ENCODE data around the gene SHISA6.

The SHISA6 gene

GRCh38 chr17:11545696-11546095 lies 304.7 kb downstream of the SHISA6 start:
- Histone ChIP-seq H3K9ac (ENCODE audit: low read length) (no peak overlapping the region), H3K4me1 (ENCODE audit: insufficient read depth, low read length, severe bottlenecking) (no peaks in the 10 kb centered on the region), H3K4me3 (ENCODE audit: low read depth, low read length, poor library complexity, severe bottlenecking) (no peak overlapping the region), H3K4me2 (ENCODE audit: low read length) (no peak overlapping the region), H2AFZ (ENCODE audit: low read length) (no peak overlapping the region), H3K9me2 (ENCODE audit: low read depth, low read length) (no peaks in the 10 kb centered on the region), H3K79me2 (ENCODE audit: insufficient read depth, low read length) (no peaks in the 10 kb centered on the region), H3K27ac (ENCODE audit: low read depth, low read length, poor library complexity, severe bottlenecking) (no peak overlapping the region), H3K36me3 (ENCODE audit: insufficient read depth, low read length) (no peaks in the 10 kb centered on the region), H4K20me1 (ENCODE audit: insufficient read depth, low read length) (no peaks in the 10 kb centered on the region), H3K27me3 (ENCODE audit: insufficient read depth, low read length) (no peaks in the 10 kb centered on the region), H3F3A (ENCODE audit: insufficient read depth, low read length) (no peaks in the 10 kb centered on the region), H3K9me3 (ENCODE audit: low read length) (no peaks in the 10 kb centered on the region)
- TF ChIP-seq EZH2 (IDR thresholded peaks at IDR 0.05; ENCODE audit: borderline replicate concordance, low read length) (no peak), CTCF (IDR thresholded peaks at IDR 0.05; ENCODE audit: low read length) (no peak)

DNA sequence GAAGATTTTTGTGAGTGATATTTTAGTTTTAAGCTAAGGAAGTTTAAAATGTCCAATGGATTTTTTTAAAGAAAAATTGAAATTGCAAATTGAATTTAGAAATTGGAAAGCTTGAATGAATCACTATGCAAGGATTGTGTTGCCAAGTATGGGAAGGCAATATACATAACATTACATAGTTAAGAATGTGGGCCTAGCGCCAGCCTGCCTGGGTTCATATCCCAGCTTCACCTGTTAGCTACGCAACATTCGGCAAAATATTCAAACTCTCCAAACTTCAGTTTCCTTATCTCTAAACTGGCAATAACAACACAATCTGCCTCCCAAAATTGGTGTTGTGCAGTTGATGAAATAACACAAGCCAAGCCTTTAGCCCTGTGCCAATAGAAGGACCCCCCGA lies 306.8 kb downstream of the SHISA6 start:
- no peaks in the 10 kb centered on the region for H3K4me1 ChIP-seq (ENCODE audit: insufficient read depth, low read length, severe bottlenecking)
- no peak overlapping the region for H3K4me3 ChIP-seq (ENCODE audit: low read depth, low read length, poor library complexity, severe bottlenecking)
- H3K27ac ChIP-seq (ENCODE audit: low read depth, low read length, poor library complexity, severe bottlenecking), result no peak overlapping the region
- H3F3A ChIP-seq (ENCODE audit: insufficient read depth, low read length), result no peaks in the 10 kb centered on the region
- no peaks in the 10 kb centered on the region for H3K79me2 ChIP-seq (ENCODE audit: insufficient read depth, low read length)
- no peaks in the 10 kb centered on the region for H3K36me3 ChIP-seq (ENCODE audit: insufficient read depth, low read length)
- no peak overlapping the region for H3K4me2 ChIP-seq (ENCODE audit: low read length)
- H3K27me3 ChIP-seq (ENCODE audit: insufficient read depth, low read length), result no peaks in the 10 kb centered on the region
- TF ChIP-seq EZH2 (IDR thresholded peaks at IDR 0.05; ENCODE audit: borderline replicate concordance, low read length), result no peak
- TF ChIP-seq CTCF (IDR thresholded peaks at IDR 0.05; ENCODE audit: low read length), result no peak
- H3K9me2 ChIP-seq (ENCODE audit: low read depth, low read length), result no peaks in the 10 kb centered on the region
- no peaks in the 10 kb centered on the region for H4K20me1 ChIP-seq (ENCODE audit: insufficient read depth, low read length)
- H2AFZ ChIP-seq (ENCODE audit: low read length), result no peak overlapping the region
- no peak overlapping the region for H3K9ac ChIP-seq (ENCODE audit: low read length)
- no peaks in the 10 kb centered on the region for H3K9me3 ChIP-seq (ENCODE audit: low read length)

- no peaks in the 10 kb centered on the region for H3K9me2 ChIP-seq (ENCODE audit: low read depth, low read length)
- no peaks in the 10 kb centered on the region for H3F3A ChIP-seq (ENCODE audit: insufficient read depth, low read length)
- no peaks in the 10 kb centered on the region for H3K36me3 ChIP-seq (ENCODE audit: insufficient read depth, low read length)
- TF ChIP-seq EZH2 (IDR thresholded peaks at IDR 0.05; ENCODE audit: borderline replicate concordance, low read length) (no peak), CTCF (IDR thresholded peaks at IDR 0.05; ENCODE audit: low read length) (no peak)
- no peaks in the 10 kb centered on the region for H3K9me3 ChIP-seq (ENCODE audit: low read length)
- no peak overlapping the region for H3K9ac ChIP-seq (ENCODE audit: low read length)
- no peaks in the 10 kb centered on the region for H4K20me1 ChIP-seq (ENCODE audit: insufficient read depth, low read length)
- no peak overlapping the region for H3K27ac ChIP-seq (ENCODE audit: low read depth, low read length, poor library complexity, severe bottlenecking)
- H3K4me2 ChIP-seq (ENCODE audit: low read length), result no peak overlapping the region
- no peaks in the 10 kb centered on the region for H3K27me3 ChIP-seq (ENCODE audit: insufficient read depth, low read length)
- no peaks in the 10 kb centered on the region for H3K4me1 ChIP-seq (ENCODE audit: insufficient read depth, low read length, severe bottlenecking)
- no peak overlapping the region for H3K4me3 ChIP-seq (ENCODE audit: low read depth, low read length, poor library complexity, severe bottlenecking)
- H3K79me2 ChIP-seq (ENCODE audit: insufficient read depth, low read length), result no peaks in the 10 kb centered on the region
- H2AFZ ChIP-seq (ENCODE audit: low read length), result no peak overlapping the region
These were observed 307.4 kb downstream of the SHISA6 start for GRCh38 chr17:11548398-11548797.
